Measurements from ENCODE around the gene PDE4DIP.
"Not testable (repeated sequence)": the region's sequence is repeated elsewhere in the genome, so short reads cannot be mapped to it uniquely, and the experiment has no call there.

DNA sequence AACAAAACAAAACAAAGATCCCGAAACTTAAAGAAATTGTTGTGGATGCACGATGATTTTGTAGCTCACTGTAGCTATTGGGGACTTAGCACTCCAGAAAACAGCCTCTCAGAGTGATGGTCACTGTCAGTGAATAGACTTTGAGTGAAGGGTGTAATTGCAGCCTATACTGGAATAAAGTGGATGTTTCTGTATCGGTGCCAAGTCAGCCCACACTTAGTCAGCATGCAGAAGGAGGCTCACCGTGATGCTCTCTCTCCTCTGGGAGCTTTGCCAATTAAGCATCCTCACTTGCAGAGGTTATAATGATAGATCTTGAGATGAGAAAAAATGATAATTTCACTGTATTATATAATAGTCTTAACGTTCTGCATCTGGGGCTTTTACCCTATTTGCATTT is 11.1 kb downstream of the PDE4DIP start:
- not testable (repeated sequence) for TF ChIP-seq POLR2AphosphoS5 (IDR thresholded peaks at IDR 0.05; ENCODE audit: insufficient read depth, low read depth, low read length); EZH2 (IDR thresholded peaks at IDR 0.05; ENCODE audit: borderline replicate concordance, low read depth, low read length, severe bottlenecking); POLR2A (IDR thresholded peaks at IDR 0.05; ENCODE audit: low read depth, low read length); JUN (IDR thresholded peaks at IDR 0.05; ENCODE audit: borderline replicate concordance, insufficient read depth, insufficient read length, low read depth); FOS (IDR thresholded peaks at IDR 0.05; ENCODE audit: borderline replicate concordance, insufficient read depth, low read length); MYC (IDR thresholded peaks at IDR 0.05; ENCODE audit: low read depth, low read length)
- TF ChIP-seq, protein P1, sequence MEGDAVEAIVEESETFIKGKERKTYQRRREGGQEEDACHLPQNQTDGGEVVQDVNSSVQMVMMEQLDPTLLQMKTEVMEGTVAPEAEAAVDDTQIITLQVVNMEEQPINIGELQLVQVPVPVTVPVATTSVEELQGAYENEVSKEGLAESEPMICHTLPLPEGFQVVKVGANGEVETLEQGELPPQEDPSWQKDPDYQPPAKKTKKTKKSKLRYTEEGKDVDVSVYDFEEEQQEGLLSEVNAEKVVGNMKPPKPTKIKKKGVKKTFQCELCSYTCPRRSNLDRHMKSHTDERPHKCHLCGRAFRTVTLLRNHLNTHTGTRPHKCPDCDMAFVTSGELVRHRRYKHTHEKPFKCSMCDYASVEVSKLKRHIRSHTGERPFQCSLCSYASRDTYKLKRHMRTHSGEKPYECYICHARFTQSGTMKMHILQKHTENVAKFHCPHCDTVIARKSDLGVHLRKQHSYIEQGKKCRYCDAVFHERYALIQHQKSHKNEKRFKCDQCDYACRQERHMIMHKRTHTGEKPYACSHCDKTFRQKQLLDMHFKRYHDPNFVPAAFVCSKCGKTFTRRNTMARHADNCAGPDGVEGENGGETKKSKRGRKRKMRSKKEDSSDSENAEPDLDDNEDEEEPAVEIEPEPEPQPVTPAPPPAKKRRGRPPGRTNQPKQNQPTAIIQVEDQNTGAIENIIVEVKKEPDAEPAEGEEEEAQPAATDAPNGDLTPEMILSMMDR (IDR thresholded peaks at IDR 0.05; ENCODE audit: extremely low read depth in 1 of 2, insufficient read depth in 1 of 2, low read depth in 1 of 2, low read length in 2 of 2) = not testable (repeated sequence)
- TF ChIP-seq, protein P2, sequence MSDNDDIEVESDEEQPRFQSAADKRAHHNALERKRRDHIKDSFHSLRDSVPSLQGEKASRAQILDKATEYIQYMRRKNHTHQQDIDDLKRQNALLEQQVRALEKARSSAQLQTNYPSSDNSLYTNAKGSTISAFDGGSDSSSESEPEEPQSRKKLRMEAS (IDR thresholded peaks at IDR 0.05; ENCODE audit: insufficient read depth, insufficient read length) = not testable (repeated sequence)

Data from endothelial cell of umbilical vein (primary cell).